Pancreas (tissue), 10 donors: Measurements from ENCODE around the gene LRRC4C. TPM values are rescaled to one million over a fixed set of nuclear protein-coding genes. Genes with fewer than 3 reads are reported as not detected.

Source experiments
- ATAC-seq, 4 donors: fragments of 200-7000 bp; cut with Tn5 transposase; one replicate each; pipeline versions ENCODE4 v1.8.0 to v1.9.1; 2020; ENCODE audit warnings: mild to moderate bottlenecking in 4 of 4, moderate library complexity in 4 of 4
- DNase-seq, 6 donors: peaks; one replicate each; pipeline ENCODE4 v3.0.0-alpha.2; 2020
- FAIRE-seq: peaks from 2 replicates; lab custom pipeline; 2012; peaks lifted over from hg19 to GRCh38; lab: Jason Lieb, UNC
- H3K27ac ChIP-seq, 4 donors: fragments of 200-600 bp; sonication (generic); 1 replicate in 3 of 4; 2 replicates in 1 of 4; pipeline versions ENCODE4 v1.5.0 to v1.8.0; 2020
- H3K27me3 ChIP-seq, 4 donors: fragments of 200-600 bp; one replicate each; pipeline ENCODE4 v1.8.0; 2021
- H3K36me3 ChIP-seq, 3 donors: fragments of 200-600 bp; sonication (generic) in 1 of 3; one replicate each; pipeline versions ENCODE4 v1.5.0 to v1.8.0; 2020 to 2021
- H3K4me1 ChIP-seq, 3 donors: fragments of 200-600 bp; one replicate each; pipeline ENCODE4 v1.8.0; 2021
- H3K4me3 ChIP-seq, 4 donors: fragments of 200-600 bp; sonication (generic) in 2 of 4; one replicate each; pipeline versions ENCODE4 v1.5.0 to v1.8.0; 2020 to 2021
- H3K9me3 ChIP-seq, 4 donors: fragments of 200-600 bp; one replicate each; pipeline ENCODE4 v1.8.0; 2021
- WGBS, 2 donors: extraction: QIAGEN DNeasy Blood & Tissue Kit; methylation state at CpG; one replicate each; pipeline ENCODE4 v1.1.7; 2013; 5-methylcytosine and 5-hydroxymethylcytosine counted together
- intact Hi-C, 3 donors: fragments of 100-400 bp; cut with DNase I; formaldehyde crosslinking; loops; one replicate each; pipeline versions ENCODE4 v1.11.1 to v1.14.2; 2022
- polyA plus RNA-seq, 2 donors: library from polyadenylated mRNA; stranded (reverse); fragments of 200-250 nt; gene quantifications; one replicate each; pipeline ENCODE4 v1.2.3, GENCODE V29; 2013
- total RNA-seq, 6 donors: library from RNA; stranded (reverse); fragmentation: NEBNext Ultra II Directional in 4 of 6; extraction: Animal tissue kit (Norgen Biotek cat#: 25700) in 4 of 6; gene quantifications; one replicate each; pipeline versions ENCODE4 v1.2.1 to v1.2.4, GENCODE V29; 2021 to 2023
- TF ChIP-seq, protein P1 (sequence below), 4 donors: fragments of 200-600 bp; sonication (generic) in 3 of 4; IDR thresholded peaks; one replicate each; pipeline versions ENCODE4 v1.5.0 to v1.8.0; 2021; ENCODE audit warnings: antibody characterized with exemption in 4 of 4
- donor health status: healthy with polysubstance abuse.
- donor health status: DM: no; HTN: no; CAD: no; lungs with moderate emphysema.
- donor health status: DM: no; HTN: no; CAD: no.
- donor health status: control.
- donor health status: control.
- donor health status: Bipolar disorder and iron deficiency.
- donor health status: DM: yes; HTN: yes; CAD: no.
- donor health status: DM: no; HTN: no; CAD: no.
- donor health status: DM: no; HTN: no; CAD: no.
- donor health status: DM: yes; HTN: yes; CAD: no.

LRRC4C gene
- total and polyA plus RNA-seq, 8 donors: 0.04 to 0.84 (median 0.16) TPM

- DNase-seq: no peak
- Histone ChIP-seq H3K36me3 (no peaks in the 10 kb centered on the region), H3K27me3 (no peaks in the 10 kb centered on the region), H3K4me3 (no peak overlapping the region), H3K9me3 (no peaks in the 10 kb centered on the region), H3K4me1 (no peaks in the 10 kb centered on the region), H3K27ac (no peak overlapping the region)
- WGBS, 2 donors: 57 to 65% methylated on average over 1 of the region's 1 CpG
- intact Hi-C loops: no loop called here
- ATAC-seq: no peak
- FAIRE-seq: no peak
- TF ChIP-seq, protein P1, sequence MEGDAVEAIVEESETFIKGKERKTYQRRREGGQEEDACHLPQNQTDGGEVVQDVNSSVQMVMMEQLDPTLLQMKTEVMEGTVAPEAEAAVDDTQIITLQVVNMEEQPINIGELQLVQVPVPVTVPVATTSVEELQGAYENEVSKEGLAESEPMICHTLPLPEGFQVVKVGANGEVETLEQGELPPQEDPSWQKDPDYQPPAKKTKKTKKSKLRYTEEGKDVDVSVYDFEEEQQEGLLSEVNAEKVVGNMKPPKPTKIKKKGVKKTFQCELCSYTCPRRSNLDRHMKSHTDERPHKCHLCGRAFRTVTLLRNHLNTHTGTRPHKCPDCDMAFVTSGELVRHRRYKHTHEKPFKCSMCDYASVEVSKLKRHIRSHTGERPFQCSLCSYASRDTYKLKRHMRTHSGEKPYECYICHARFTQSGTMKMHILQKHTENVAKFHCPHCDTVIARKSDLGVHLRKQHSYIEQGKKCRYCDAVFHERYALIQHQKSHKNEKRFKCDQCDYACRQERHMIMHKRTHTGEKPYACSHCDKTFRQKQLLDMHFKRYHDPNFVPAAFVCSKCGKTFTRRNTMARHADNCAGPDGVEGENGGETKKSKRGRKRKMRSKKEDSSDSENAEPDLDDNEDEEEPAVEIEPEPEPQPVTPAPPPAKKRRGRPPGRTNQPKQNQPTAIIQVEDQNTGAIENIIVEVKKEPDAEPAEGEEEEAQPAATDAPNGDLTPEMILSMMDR (IDR thresholded peaks at IDR 0.05): no peak
Observed at GRCh38 chr11:40444151-40444550, 1015.3 kb downstream of the LRRC4C start.

- no peak for ATAC-seq
- no peak overlapping the region for H3K27ac ChIP-seq
- intact Hi-C loops: no loop called here
Observed at GRCh38 chr11:40435344-40435743, 1024.1 kb downstream of the LRRC4C start.

DNA sequence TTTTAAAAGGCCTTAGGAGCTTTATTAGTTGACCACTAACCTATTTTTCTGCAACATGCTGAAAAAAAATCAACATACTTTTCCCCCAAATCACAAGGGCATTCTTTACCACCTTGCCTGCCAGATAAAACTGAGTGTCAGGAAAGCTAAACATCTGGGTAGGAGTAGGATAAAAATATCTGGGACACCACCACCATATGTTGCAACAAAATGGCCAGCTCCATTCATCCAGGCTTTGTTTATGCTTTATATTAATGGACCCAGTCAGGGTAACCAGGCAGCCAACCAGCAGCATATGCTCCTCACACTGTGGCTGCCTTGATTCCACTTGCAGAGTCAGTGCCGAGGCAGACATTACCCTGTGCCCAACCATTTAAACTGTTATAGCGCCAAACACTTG, 1024.5 kb downstream of the LRRC4C start:
- Histone ChIP-seq H3K36me3 (no peaks in the 10 kb centered on the region), H3K4me1 (no peaks in the 10 kb centered on the region), H3K9me3 (no peaks in the 10 kb centered on the region), H3K27ac (no peak overlapping the region), H3K27me3 (no peaks in the 10 kb centered on the region), H3K4me3 (no peak overlapping the region)
- intact Hi-C loops: no loop called here
- ATAC-seq: no peak
- no peak for FAIRE-seq
- WGBS, 2 donors: 75 to 80% methylated on average over 2 of the region's 2 CpGs
- TF ChIP-seq, protein P1 (IDR thresholded peaks at IDR 0.05): no peak
- no peak for DNase-seq

More at GRCh38 chr11:40435344-40435743, 1024.1 kb downstream of the LRRC4C start:
- H3K4me1 ChIP-seq: no peaks in the 10 kb centered on the region
- no peaks in the 10 kb centered on the region for H3K36me3 ChIP-seq
- no peak overlapping the region for H3K4me3 ChIP-seq
- no peaks in the 10 kb centered on the region for H3K9me3 ChIP-seq
- TF ChIP-seq, protein P1 (IDR thresholded peaks at IDR 0.05): no peak
- no peaks in the 10 kb centered on the region for H3K27me3 ChIP-seq
- FAIRE-seq: no peak
- no peak for DNase-seq

DNA sequence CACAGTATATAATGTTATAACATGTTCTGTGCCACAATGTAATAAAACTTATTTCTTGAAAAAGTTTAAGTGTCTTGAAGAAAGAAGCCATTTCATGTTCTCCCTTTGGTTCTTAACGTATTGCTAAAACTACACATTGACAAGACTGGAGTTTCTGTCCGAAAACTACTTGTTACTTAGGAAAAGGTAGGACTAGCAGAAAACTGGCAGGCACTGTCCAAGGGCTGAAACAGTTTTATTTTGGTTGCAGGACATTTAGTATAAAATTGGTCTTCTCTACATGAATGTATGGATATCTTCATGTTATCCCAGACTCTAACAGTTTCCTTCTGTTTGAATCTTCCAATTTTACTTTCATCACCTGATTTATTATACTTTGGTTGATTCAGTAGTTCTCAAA, 1027.1 kb downstream of the LRRC4C start:
- no peak for ATAC-seq
- Histone ChIP-seq H3K36me3 (no peaks in the 10 kb centered on the region), H3K27me3 (no peaks in the 10 kb centered on the region), H3K4me1 (no peaks in the 10 kb centered on the region), H3K4me3 (no peak overlapping the region), H3K9me3 (no peaks in the 10 kb centered on the region), H3K27ac (no peak overlapping the region)
- no peak for FAIRE-seq
- TF ChIP-seq, protein P1 (IDR thresholded peaks at IDR 0.05): no peak
- no peak for DNase-seq
- intact Hi-C loops: no loop called here
- 59 to 72% methylated on average over 2 of the region's 2 CpGs for WGBS, 2 donors

DNA sequence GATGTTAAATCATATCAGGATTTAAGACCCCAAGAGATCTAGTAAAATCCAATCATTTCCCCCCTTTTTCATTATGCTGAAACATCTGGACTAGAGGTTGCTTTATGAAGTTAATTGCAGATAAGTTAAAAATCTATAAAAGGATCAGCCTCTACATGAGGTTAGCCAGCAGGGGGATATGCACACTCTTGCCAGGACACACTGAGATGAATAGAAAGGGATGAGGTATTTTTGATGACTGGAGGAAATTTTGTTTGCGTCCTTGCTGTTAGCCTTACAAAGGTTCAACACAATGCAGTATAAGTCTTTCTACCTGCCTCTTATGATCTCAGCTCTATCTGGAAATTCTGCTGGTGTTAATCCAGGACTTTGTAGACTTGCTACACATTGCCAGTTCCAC, 1034.3 kb downstream of the LRRC4C start:
- no peak for FAIRE-seq
- Histone ChIP-seq H3K9me3 (no peaks in the 10 kb centered on the region), H3K27me3 (no peaks in the 10 kb centered on the region), H3K27ac (no peak overlapping the region), H3K4me3 (no peak overlapping the region), H3K4me1 (no peaks in the 10 kb centered on the region), H3K36me3 (no peaks in the 10 kb centered on the region)
- WGBS, 2 donors: 79 to 83% methylated on average over 1 of the region's 1 CpG
- DNase-seq: no peak
- intact Hi-C loops: no loop called here
- no peak for ATAC-seq
- TF ChIP-seq, protein P1 (IDR thresholded peaks at IDR 0.05): no peak
